22Rv1 (cell line): ENCODE results near the gene ARPC5L.

Experiments used
- ZFX ChIP-seq: fragments of 450-650 bp; IDR thresholded peaks from 2 replicates; pipeline ENCODE4 v1.6.1; 2017; ENCODE audit warnings: antibody characterized with exemption, borderline replicate concordance
- TF ChIP-seq, protein P1 (sequence below): fragments of 450-650 bp; IDR thresholded peaks from 2 replicates; pipeline ENCODE4 v1.5.1; 2017; ENCODE audit warnings: mild to moderate bottlenecking

DNA sequence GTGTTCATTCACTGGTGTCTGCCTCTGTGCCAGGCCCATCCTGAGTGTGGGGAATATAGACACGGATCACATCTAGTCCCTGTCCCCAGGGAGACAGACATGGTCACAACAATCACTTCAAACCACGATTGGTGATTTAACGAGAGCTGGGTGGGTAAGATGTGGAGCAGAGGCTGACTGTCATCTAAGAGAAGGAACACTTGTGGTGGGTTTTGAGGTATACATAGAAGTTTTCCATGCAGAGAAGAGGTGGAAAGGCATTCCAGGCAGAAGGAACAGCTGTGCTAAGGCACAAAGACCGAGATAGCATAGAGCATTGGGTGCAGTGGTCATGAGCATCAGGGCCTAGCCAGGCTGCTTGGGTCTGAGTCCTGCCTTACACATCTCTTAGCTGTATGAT lies 31.3 kb upstream of the ARPC5L start:
- TF ChIP-seq, protein P1, sequence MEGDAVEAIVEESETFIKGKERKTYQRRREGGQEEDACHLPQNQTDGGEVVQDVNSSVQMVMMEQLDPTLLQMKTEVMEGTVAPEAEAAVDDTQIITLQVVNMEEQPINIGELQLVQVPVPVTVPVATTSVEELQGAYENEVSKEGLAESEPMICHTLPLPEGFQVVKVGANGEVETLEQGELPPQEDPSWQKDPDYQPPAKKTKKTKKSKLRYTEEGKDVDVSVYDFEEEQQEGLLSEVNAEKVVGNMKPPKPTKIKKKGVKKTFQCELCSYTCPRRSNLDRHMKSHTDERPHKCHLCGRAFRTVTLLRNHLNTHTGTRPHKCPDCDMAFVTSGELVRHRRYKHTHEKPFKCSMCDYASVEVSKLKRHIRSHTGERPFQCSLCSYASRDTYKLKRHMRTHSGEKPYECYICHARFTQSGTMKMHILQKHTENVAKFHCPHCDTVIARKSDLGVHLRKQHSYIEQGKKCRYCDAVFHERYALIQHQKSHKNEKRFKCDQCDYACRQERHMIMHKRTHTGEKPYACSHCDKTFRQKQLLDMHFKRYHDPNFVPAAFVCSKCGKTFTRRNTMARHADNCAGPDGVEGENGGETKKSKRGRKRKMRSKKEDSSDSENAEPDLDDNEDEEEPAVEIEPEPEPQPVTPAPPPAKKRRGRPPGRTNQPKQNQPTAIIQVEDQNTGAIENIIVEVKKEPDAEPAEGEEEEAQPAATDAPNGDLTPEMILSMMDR, result no peak
- TF ChIP-seq ZFX, result no peak
